GM23338 (cell line): ENCODE measurements around the gene SIVA1.

Experiments
- CREB1 ChIP-seq: fragments of 250-450 bp; sonication (Bioruptor Pico); IDR thresholded peaks from 2 replicates; pipeline ENCODE4 v1.5.0; 2020; ENCODE audit warnings: low read depth, mild to moderate bottlenecking, moderate library complexity
- CTCF ChIP-seq, 2 experiments: fragments of 200-600 bp in 1 of 2; sonication (generic) in 1 of 2; conservative IDR thresholded peaks; 2 replicates each; pipeline versions ENCODE4 v1.5.1 to v1.6.1; 2016 to 2017; ENCODE audit warnings: antibody characterized with exemption in 2 of 2, low read depth in 2 of 2, mild to moderate bottlenecking in 2 of 2, moderate library complexity in 1 of 2
- ETS1 ChIP-seq: IDR thresholded peaks from 2 replicates; pipeline ENCODE4 v1.6.1; 2016; ENCODE audit warnings: antibody characterized with exemption
- EZH2 ChIP-seq: fragments of 200-600 bp; sonication (generic); IDR thresholded peaks from one replicate; pipeline ENCODE4 v1.8.0; 2017; ENCODE audit warnings: antibody characterized with exemption, mild to moderate bottlenecking, low read depth; ENCODE audit not compliant: unreplicated experiment
- EZH2phosphoT487 ChIP-seq: fragments of 200-600 bp; sonication (generic); IDR thresholded peaks from one replicate; pipeline ENCODE4 v1.8.1; 2018; ENCODE audit warnings: antibody characterized with exemption; ENCODE audit not compliant: unreplicated experiment
- JUNB ChIP-seq: IDR thresholded peaks from one replicate; pipeline ENCODE4 v1.6.1; 2016; ENCODE audit warnings: antibody characterized with exemption; ENCODE audit not compliant: unreplicated experiment
- POLR2AphosphoS5 ChIP-seq: IDR thresholded peaks from 2 replicates; pipeline ENCODE4 v1.6.1; 2016; ENCODE audit warnings: antibody characterized with exemption, low read depth
- REST ChIP-seq: IDR thresholded peaks from one replicate; pipeline ENCODE4 v1.6.1; 2018; ENCODE audit warnings: antibody characterized with exemption; ENCODE audit not compliant: unreplicated experiment
- ZNF114 ChIP-seq: fragments of 250-450 bp; sonication (Bioruptor Pico); IDR thresholded peaks from 2 replicates; pipeline ENCODE4 v1.5.0; 2020; ENCODE audit warnings: mild to moderate bottlenecking, moderate library complexity
- ZNF331 ChIP-seq: fragments of 250-450 bp; sonication (Bioruptor Pico); IDR thresholded peaks from 2 replicates; pipeline ENCODE4 v1.5.0; 2020; ENCODE audit warnings: low read depth, mild to moderate bottlenecking, moderate library complexity

- TF ChIP-seq ZNF331 (CRISPR knock-in tag) (no peak), CTCF (conservative IDR thresholded peaks at IDR 0.05; ENCODE audit: low read depth in 2 of 2) (no peak), EZH2phosphoT487 (no peak), ETS1 (no peak), JUNB (no peak), POLR2AphosphoS5 (no peak), EZH2 (no peak), CREB1 (CRISPR knock-in tag) (no peak), REST (no peak), ZNF114 (CRISPR knock-in tag) (no peak)
These were observed 6.8 kb upstream of the SIVA1 start for GRCh38 chr14:104746071-104746545.
